HG02642 (cell line): ENCODE measurements around the gene ZNF423.
A peak's percentile ranks its signal among the peaks of the same experiment; 100 is the strongest.

Experiments
- ATAC-seq: cut with Tn5 transposase; IDR thresholded peaks from one replicate; pipeline ENCODE4 v1.9.1; 2021; ENCODE audit warnings: mild to moderate bottlenecking; ENCODE audit not compliant: unreplicated experiment, poor library complexity

The ZNF423 gene

DNA sequence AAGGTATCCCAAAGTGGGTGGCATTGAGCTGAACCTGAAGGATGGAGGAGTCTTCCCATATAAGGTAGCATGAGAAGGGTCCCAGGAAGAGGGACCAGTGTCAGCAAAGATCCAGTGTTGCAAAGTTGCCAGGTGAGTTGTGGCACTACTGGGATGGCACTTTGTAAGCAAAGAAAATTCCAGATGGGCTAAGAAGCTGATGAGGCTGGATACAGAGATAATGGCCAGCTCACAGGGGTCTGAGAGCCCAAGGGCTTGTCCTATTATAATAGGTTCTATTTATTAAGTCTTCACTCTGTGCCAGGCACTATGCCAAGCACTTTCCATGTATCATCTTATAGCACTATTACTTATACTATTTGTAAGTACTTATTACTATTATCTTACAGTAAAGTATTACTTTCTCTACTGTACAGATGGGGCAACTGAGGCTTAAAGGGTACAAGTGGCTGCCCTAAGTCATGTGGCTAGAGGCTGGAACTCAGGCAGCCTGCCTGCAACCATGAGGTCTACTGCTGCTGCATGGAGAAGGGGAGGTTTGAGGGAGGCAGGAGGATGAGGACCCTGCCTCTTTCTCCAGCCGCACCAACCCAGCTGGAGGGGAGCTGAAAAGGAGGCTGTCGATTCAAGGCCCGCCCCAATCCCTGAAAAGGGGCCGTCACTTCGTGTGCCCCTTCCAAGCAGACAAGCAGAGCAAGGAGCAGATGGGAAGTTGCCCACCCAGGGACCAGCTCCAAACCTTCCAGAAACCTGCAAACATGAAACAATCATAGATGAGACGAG is 395.8 kb downstream of the ZNF423 start:
- ATAC-seq = no peak

DNA sequence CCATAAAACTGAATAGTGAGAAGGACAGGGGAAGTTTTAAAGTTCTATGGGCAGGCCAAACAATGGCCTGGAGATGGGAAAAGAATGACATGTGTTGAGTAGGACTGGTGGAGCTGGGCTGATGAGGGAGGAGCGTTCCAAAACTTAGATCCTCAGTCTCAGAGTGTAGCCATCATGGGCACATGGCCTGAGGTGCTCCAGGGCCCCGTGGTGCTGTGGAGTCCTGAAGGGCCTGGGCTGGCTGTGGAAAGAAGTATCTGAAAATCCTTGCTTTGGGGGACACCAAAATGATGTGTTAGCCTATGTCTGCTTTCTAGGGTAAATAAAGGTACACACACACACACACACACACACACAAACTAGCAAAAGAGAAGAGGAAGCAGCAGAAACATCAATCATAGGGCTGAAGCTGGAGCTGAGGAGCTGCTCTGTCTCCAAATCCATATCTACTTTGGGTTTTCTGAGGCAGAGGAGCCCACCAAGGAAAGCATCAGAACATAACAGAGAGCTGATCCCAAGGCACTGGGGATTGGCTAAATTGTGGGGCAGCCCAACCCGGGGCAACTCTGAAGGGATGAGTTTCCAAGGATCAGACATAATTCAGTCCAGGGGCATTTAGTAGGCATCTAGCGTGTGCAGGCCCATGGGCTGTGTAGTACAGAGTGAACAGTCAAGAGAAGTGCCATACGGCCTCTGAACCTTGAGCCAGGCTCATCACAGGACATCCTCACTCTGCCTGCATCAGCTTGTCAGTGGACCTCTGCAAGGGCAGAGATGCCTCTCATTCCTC is 397.1 kb downstream of the ZNF423 start:
- ATAC-seq = no peak

DNA sequence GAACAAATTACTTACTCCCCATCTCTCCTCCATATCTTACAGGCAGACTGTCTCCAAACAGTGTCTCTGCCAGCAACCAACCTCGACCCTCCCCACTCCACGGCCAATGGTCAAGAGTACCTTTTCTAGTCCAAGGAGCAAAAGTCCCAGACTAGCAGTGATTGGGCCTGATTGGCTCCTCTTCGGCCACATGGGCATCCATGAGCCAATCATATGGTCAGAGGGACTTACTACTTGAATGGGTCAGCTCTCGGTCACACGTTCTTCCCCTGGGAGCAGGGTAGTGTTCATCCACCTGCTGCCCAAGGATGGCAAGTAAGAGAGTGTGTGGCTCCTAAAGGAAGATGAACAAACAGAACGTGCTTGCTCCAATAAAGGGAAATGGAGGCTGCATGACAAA is 397.7 kb downstream of the ZNF423 start:
- no peak for ATAC-seq

DNA sequence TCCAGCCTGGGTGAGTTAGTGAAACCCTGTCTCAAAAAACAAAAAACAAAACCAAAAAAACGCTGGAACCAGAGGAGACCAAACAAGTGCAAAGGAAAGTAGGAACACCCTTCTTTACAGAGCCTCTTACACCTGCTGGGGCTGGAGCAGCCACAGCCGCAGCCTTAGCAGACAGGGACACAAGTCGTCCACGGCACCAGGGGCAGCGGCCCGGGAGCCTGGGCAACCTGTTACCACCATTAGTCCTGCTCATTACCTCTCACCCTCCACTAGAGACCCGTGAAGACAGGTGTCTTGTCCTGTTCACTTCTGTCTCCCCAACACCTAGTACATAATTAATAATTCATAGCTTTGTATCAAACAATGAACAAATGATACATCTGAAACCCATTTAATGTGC is 398.7 kb downstream of the ZNF423 start:
- no peak for ATAC-seq

DNA sequence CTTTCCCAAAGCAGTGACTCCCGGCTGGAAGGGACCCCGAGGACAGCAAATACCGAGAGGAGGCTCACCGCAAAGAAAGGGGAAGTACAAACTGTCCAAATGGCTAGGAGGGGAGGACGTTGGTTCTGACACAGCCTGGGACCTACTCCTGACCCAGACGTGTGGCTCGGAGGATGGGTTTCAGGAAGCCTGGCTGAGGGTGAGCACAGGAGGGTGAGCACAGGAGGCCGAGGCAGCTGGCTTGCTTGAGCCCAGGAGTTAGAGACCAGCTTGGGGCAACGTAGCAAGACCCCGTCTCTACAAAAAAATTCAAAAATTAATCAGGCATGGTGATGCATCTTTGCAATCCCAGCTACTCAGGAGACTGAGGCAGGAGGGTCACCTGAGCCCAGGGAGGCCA is 399.1 kb downstream of the ZNF423 start:
- ATAC-seq = no peak

DNA sequence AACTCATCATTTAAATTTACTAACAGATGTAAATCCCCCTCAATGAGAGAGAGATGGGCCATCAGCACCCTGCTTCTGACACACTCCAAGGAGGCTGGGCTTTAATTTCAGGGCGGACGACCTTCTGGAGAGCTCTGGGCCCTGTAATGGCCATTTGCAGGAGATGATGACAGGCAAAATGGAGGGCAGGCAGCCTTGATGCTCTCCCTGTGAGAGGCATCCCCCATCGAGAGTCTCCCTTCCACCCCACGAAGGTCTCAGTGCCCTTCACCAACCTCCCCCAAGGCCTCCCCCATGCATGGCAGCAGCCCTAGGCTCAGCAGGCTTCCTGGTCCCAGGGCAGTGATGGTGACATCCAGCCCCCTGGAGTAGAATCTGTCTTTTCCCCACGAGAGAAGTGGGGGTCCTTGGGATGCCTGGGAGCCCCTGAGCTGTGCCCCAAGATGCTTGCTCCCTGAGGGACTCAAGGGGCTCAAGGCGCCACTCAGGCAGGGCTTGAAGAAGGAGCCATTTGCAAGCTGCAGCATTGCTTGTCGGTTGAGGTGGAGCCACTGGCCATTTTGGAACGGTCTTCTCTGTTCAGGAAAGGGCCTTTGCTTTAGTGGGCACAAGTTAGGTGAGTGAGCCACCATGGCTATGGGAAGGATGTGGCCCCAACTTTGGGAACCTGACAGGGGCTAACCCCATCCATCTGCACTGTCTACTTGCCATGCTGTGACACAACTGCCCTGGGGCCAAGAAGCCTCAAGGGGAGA is 399.7 kb downstream of the ZNF423 start:
- ATAC-seq = no peak

DNA sequence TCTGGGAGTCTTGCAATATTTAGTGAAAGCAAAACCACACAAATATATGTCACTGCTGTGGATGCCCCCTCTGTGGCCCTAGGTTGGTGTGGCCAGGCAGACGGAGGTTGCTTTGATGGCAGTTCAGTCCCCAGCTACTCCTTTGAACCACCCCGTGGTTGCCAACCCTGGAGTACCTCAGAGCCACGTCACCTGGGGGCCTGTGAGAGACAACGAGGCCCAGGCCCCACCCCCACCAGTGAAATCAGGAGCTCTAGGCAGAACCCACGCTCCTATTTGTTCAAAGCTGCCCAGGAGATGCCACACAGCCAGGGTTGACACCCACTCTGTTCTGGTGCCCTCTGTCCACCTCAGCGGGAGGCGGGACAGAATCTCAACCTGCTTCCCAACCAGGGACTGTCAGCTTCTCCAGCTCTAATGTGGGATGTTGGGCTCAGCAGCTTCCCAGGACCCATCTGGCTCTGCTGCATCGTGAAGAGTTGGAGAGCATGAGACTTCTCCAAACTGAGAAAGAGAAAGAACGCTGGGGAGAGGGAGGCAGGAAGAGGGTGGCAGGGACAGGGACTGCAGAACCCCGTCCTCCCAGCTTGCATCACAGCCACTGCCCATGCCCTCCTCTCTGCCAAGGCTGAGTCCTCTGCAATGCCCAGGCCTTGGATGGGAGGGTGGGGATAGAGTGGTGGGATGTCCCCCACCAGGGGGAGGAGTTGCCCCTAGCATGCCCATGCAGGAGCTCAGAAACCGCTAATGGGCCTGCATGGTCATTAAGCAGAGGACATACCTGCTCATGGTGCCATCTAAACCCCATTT is 400.5 kb downstream of the ZNF423 start:
- ATAC-seq = no peak

DNA sequence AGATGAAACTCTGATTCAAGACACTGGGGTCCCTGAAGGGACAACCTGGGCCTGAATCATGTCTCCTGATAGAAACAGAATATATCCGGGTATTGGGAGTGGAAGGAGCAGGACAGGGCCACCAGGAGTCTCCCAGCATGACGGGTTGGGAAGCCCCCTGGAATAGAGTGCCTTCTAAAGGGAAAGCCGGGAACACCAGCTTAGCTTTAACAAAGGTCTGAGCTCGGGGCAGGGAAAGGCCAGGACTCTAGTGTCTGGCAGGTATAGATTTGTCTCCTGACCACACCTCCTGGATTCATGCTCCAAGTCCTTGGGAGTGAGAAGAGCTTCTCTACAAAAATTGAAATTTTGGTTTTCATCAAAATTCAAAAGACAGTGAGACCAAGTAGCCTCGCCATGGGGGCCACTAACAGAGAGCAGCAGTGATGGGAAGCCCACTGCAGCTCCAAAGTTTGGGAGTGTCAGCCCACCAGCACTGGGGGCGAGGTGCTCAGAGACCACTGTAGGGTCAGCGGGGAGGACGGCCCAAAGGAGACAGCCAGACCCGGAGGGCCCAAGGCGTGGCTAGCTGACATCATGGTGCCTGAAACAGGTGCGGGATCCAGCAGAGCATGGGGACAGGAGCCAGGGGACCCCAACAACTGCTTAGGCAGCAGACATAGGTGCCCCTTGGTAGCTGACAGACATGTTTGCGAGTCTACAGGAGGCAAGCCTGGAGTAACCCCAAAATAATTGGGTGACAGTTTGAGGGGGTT is 401.3 kb downstream of the ZNF423 start:
- no peak for ATAC-seq

DNA sequence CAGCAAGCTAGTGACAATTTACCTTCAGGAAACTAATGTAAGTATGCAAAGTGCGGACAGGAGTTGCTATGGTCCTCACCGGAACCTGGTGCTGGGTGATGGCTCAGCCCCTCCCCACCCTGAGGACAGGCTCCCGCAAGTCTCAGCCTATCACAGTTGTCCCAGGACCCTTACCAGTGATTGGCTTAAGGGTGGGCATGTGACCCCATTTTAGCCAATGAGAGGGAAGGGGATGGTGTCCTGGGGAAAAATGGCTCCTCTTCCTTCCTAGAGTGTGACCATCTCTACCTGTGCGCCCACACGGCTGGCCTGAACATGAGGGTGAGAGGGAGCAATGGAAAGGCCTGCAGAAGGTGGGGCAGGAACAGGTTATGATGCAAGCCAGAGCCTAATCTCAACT is 401.9 kb downstream of the ZNF423 start:
- no peak for ATAC-seq

DNA sequence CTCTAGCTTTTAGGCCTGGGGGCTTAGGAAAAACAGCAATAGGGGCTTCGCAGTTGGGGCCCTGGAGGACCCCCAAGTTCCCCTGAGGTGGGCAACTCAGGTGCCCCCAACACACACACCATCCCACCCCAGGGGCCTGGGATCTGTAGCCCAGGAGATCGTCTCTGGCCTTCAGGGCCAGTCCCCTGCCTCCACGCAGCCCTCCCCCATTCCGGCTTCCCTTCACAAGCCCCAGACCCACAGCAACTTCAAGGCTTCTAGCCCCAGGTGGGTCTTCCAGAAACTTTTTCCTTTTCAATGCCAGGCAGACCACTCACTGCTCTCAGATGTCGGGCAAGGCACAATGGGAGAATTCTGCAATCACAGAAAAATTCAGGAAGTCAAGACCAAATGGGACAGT is 402.9 kb downstream of the ZNF423 start:
- ATAC-seq = no peak

DNA sequence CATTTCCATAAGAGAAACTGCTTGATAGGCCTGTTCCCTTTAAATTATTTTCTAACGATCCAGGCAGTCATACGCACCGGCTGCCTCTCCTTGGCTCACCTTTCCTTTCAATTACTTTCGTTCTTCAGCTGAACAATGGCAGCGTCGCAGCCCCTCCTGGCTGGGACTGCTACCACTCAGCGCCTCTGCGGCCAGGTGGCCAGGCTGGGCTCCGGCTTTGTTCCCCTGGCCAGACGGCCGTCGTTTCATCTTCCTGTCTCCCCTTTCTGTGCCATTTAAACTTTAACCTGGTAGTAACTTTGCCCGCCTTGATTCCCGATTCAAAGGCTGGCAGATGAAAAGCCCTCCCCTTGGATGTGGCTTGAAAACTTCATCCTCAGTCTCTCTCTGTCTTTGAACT is 403.3 kb downstream of the ZNF423 start:
- ATAC-seq = no peak

DNA sequence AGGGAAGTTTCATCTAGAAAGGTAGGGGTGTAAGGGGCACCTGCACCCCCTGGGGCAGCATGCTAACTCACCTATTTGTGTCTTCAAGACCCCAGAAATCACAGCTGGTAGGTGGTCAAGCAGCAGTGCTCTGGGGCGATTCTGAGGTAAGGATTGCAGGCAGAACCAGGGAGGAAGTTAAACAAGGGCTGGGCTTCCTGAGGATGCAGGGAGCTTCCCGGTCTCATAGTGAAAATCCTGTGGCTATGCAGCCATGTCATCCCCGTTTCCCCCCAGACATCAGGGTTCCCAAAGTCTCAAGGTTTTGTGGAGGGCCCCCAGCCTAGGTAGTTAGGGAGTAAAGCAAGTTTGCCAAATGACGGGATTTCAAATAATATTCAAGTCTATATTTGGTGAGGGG is 403.8 kb downstream of the ZNF423 start:
- ATAC-seq = no peak

DNA sequence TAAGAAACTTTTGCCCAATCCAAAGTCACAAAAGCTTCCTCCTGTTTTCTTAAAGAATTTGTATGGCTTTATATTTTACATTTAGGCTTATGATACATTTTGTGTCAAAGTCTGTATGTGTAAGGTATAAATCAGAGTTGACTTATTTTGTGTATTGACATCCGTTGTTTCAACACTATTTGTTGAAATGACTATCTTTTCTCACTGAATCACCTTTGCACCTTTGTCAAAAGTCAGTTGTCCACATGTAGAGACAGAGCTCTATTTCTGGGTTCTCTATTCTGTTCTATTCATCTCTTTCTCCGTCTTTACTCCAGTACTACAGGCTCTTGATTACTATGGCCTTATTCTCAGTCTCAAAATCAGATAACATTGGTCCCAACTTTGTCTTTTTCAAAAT is 409.1 kb downstream of the ZNF423 start:
- ATAC-seq = no peak

DNA sequence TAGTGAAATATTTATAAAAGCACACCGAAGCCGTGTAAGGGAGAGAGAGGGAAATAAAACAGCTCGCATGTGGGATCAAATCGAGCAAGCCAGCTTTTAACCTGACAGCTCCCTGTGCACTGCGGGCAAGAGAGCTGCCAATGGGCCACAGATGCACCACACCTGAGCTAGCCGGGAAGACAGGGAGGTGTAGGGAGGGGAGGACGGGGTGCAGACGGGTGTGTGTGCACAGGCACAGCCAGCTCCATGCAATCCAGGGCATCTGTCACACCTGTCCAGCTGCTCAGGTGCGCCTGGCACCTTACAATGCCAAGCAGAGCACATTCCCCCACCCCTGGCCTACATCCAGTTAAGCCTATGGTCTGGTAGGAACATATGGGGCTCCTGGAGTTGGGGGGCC is 412.3 kb downstream of the ZNF423 start:
- no peak for ATAC-seq

DNA sequence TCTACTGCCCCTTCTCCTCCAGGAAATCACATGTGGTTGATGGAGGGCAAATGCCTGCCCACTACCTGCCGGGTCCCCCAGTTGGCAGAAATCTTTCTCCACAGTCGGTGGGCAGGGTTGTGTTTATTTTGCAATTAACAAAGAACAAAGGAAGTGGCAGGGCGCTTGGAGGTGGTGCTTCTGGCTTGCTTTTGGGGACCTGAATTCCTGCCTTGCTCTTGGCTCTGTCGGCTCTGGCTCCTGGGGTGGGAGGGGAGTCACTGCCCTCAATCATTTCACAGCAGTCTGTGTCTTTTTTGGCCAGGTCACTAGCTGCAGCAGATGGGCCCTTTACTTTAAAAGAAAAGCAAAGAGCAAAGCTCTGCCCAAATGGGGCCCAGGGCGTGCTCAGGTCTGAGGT is 413.1 kb downstream of the ZNF423 start:
- ATAC-seq = no peak

DNA sequence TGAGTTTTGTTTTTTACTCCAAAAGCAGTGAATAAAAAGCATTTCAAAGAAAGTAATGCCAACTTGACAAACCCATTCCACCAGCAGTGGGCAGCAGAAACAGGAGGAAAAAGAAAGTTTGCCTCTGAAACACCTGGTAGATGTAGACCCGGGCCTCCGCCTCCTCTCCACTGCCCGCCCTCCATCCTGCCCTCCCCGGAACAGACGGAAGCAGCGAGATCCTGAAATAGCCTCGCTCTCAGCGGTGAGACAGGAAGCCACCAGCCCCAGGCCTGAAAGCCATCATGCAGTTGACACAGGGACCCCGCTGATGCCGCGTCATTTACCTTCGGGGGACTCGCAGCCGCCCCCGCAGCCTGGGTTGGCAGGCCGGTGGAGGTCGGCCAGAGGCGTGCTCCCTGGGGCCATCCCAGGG is 414.5 kb downstream of the ZNF423 start:
- peak; percentile 98 for ATAC-seq

DNA sequence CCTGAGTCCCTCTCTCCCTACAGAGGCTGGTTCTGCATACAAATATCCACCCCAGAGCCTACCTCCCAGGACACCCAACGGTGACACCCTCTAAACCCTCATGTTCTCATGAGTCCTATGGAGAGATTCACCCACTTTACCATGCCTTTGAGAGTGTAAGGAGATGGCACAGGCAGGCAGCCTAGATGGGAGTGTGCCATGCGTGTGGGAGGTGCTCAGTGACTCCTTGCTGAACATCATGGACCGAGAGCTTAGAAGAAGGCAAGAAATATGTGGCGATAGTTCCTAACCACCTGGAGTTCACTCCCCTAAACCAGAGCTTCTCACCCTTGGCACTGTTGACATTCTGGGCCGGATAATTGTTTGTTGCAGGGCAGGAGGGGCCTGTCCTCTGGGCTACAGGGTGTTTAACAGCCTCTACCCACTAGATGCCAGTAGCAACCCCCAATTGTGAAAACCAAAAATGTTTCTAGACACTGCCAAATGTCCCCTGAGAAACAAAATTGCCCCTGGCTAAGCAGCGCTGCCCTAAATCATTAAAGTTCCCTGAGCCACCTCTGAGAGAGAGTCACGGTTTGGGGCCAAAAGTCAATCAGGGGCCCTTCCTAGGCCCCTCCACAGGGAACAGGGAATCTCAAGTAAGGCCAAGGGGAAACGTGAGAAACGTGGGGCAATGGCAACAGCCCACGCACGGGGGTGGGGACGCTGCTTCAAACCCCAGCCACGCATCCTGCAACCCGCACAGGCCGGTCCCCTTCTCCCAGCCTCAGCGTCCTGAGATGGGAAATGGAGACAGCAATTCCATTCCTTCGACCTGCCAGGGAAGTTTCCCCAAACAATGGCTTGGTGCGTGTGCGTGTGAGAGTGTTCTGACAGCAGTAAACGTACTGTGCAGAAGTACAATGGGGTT is 415.5 kb downstream of the ZNF423 start:
- ATAC-seq = no peak

DNA sequence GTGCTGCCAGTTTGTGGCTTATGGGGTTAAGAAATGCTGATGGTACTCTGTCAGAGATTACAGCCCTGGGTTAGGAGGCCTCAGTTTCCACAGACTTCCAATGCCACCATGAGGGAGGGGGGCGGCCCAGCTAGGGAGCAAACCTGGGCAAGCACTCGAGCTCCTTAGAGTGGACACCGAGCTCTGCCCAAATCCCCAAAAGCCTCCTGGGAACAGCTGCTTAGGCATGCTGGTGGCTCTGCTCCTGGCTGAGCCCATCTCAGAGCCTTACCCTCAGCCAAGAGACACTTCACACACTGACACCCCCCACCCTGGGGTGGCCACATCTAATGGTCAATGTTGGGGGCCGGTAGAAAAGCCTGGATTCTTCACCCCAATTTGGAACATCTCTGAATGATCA is 416.2 kb downstream of the ZNF423 start:
- ATAC-seq = no peak

DNA sequence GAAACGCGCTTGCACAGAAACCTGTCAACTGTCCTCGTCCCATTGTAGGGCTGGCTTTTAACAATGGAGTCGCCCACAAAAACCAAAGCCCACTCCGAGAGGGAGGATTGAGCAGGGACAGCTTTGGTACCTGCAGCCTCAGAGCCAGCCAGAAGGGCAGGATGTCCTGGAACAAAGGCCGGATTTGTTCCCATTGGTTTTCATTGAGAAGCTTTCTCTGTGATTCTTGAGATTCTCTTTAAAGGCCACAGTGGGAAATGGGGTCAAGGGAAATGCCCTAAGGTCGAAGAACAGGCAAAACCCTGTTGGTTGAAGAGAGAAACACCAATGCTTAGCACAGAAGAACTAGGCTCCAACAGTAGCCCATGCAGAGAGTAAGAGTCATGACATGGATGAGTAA is 416.9 kb downstream of the ZNF423 start:
- ATAC-seq = no peak
